ENCODE results near the gene CHRNG. TPM values are rescaled to one million over a fixed set of nuclear protein-coding genes. Genes with fewer than 3 reads are reported as not detected.

The CHRNG gene
- polyA plus RNA-seq, 1 donor from 2014 or later, result not detected

GRCh38 chr2:232537079-232537478 lies 2.4 kb upstream of the CHRNG start:
- H3K27me3 ChIP-seq (ENCODE audit: insufficient read depth, low read depth, low read length), result no peaks in the 10 kb centered on the region
- TF ChIP-seq RAD21 (conservative IDR thresholded peaks at IDR 0.05), result no peak
- TF ChIP-seq CTCF (IDR thresholded peaks at IDR 0.05; ENCODE audit: poor library complexity, severe bottlenecking), result no peak
- TF ChIP-seq REST (IDR thresholded peaks at IDR 0.05; ENCODE audit: borderline replicate concordance), result no peak
- TF ChIP-seq EZH2 (IDR thresholded peaks at IDR 0.05; ENCODE audit: borderline replicate concordance, insufficient read depth, low read length, poor library complexity, severe bottlenecking), result no peak
- no peak for TF ChIP-seq TAF1 (IDR thresholded peaks at IDR 0.05; ENCODE audit: low read depth)
- no peak for TF ChIP-seq EP300 (conservative IDR thresholded peaks at IDR 0.05; ENCODE audit: poor library complexity, severe bottlenecking)
- TF ChIP-seq POLR2AphosphoS5 (IDR thresholded peaks at IDR 0.05), result no peak
- H3K36me3 ChIP-seq (ENCODE audit: insufficient read depth, low read length), result no peaks in the 10 kb centered on the region
- no peak overlapping the region for H3K4me3 ChIP-seq (ENCODE audit: low read length)
- H3K4me2 ChIP-seq (ENCODE audit: low read length), result no peak overlapping the region
- no peaks in the 10 kb centered on the region for H3K79me2 ChIP-seq (replicated peaks; ENCODE audit: insufficient read depth, low read length)
- no peak overlapping the region for H3K27ac ChIP-seq (ENCODE audit: low read length)
- no peaks in the 10 kb centered on the region for H4K20me1 ChIP-seq (ENCODE audit: insufficient read depth)
- H3K9me2 ChIP-seq (ENCODE audit: insufficient read depth, low read length), result no peaks in the 10 kb centered on the region
- H3K9ac ChIP-seq (ENCODE audit: low read length), result no peak overlapping the region
- H3F3A ChIP-seq (ENCODE audit: insufficient read depth, low read length, poor library complexity, severe bottlenecking), result no peaks in the 10 kb centered on the region
- no peaks in the 10 kb centered on the region for H3K9me3 ChIP-seq (ENCODE audit: low read length)
- H2AFZ ChIP-seq (ENCODE audit: low read depth, low read length), result no peak overlapping the region

GRCh38 chr2:232537499-232537898 lies 2.0 kb upstream of the CHRNG start:
- Histone ChIP-seq H3K4me2 (ENCODE audit: low read length) (no peak overlapping the region), H3K79me2 (replicated peaks; ENCODE audit: insufficient read depth, low read length) (no peaks in the 10 kb centered on the region), H3K9me3 (ENCODE audit: low read length) (no peaks in the 10 kb centered on the region), H3K4me3 (ENCODE audit: low read length) (no peak overlapping the region), H3K9ac (ENCODE audit: low read length) (no peak overlapping the region), H3K27ac (ENCODE audit: low read length) (no peak overlapping the region), H2AFZ (ENCODE audit: low read depth, low read length) (no peak overlapping the region), H4K20me1 (ENCODE audit: insufficient read depth) (no peaks in the 10 kb centered on the region), H3K27me3 (ENCODE audit: insufficient read depth, low read depth, low read length) (no peaks in the 10 kb centered on the region), H3F3A (ENCODE audit: insufficient read depth, low read length, poor library complexity, severe bottlenecking) (no peaks in the 10 kb centered on the region), H3K36me3 (ENCODE audit: insufficient read depth, low read length) (no peaks in the 10 kb centered on the region), H3K9me2 (ENCODE audit: insufficient read depth, low read length) (no peaks in the 10 kb centered on the region)
- TF ChIP-seq EP300 (conservative IDR thresholded peaks at IDR 0.05; ENCODE audit: poor library complexity, severe bottlenecking), result no peak
- no peak for TF ChIP-seq CTCF (IDR thresholded peaks at IDR 0.05; ENCODE audit: poor library complexity, severe bottlenecking)
- TF ChIP-seq MXI1 (conservative IDR thresholded peaks at IDR 0.05; ENCODE audit: poor library complexity, severe bottlenecking), result no peak
- TF ChIP-seq TAF1 (IDR thresholded peaks at IDR 0.05; ENCODE audit: low read depth), result no peak
- no peak for TF ChIP-seq REST (IDR thresholded peaks at IDR 0.05; ENCODE audit: borderline replicate concordance)
- TF ChIP-seq EZH2 (IDR thresholded peaks at IDR 0.05; ENCODE audit: borderline replicate concordance, insufficient read depth, low read length, poor library complexity, severe bottlenecking), result no peak
- TF ChIP-seq SMC3 (conservative IDR thresholded peaks at IDR 0.05; ENCODE audit: poor library complexity), result no peak
- TF ChIP-seq RAD21 (conservative IDR thresholded peaks at IDR 0.05), result no peak
- TF ChIP-seq POLR2AphosphoS5 (IDR thresholded peaks at IDR 0.05), result no peak

Measured in neural cell (in vitro differentiated cells).